ENCODE measurements around the gene PLEKHM2. TPM values are rescaled to one million over a fixed set of nuclear protein-coding genes. Genes with fewer than 3 reads are reported as not detected.

PLEKHM2 gene
- total and polyA plus RNA-seq, 8 donors = 22.9 to 39.6 (median 33.3) TPM

- no peaks in the 10 kb centered on the region for H3K27me3 ChIP-seq
- ATAC-seq = peak; percentile 15 to 54 (median 42)
- H3K27ac ChIP-seq = peak overlapping the region in 2 of 4 donors; percentile 60 to 66
- peak in 4 of 6 donors; percentile 41 to 79 (median 60) for DNase-seq
- FAIRE-seq = no peak
- no peaks in the 10 kb centered on the region for H3K36me3 ChIP-seq
- peak overlapping the region in 2 of 4 donors; percentile 15 to 84 for H3K4me3 ChIP-seq
- no peaks in the 10 kb centered on the region for H3K9me3 ChIP-seq
- peaks cover 0 to 4% (median 0%) of the 10 kb centered on the region in 3 donors for H3K4me1 ChIP-seq
- intact Hi-C loops (cut with DNase I) = no loop called here
- 54 to 64% methylated on average over 21 of the region's 21 CpGs for WGBS, 2 donors
- TF ChIP-seq CTCF (IDR thresholded peaks at IDR 0.05) = no peak
These were observed 72.3 kb downstream of the PLEKHM2 start for GRCh38 chr1:15756143-15757015.

- FAIRE-seq = no peak
These were observed 73.0 kb downstream of the PLEKHM2 start for GRCh38 chr1:15757016-15757543.

GRCh38 chr1:15757575-15758342, 73.6 kb downstream of the PLEKHM2 start:
- 35 to 36% methylated on average over 22 to 24 of the region's 24 CpGs for WGBS, 2 donors

More at GRCh38 chr1:15757016-15757543, 73.0 kb downstream of the PLEKHM2 start:
- no peaks in the 10 kb centered on the region for H3K36me3 ChIP-seq
- H3K4me1 ChIP-seq = peaks cover 0 to 4% (median 0%) of the 10 kb centered on the region in 3 donors
- peak overlapping the region in 2 of 4 donors; percentile 84 to 88 for H3K4me3 ChIP-seq
- no peak for DNase-seq
- H3K27ac ChIP-seq = peak overlapping the region in 3 of 4 donors; percentile 1 to 66 (median 60)
- no peaks in the 10 kb centered on the region for H3K9me3 ChIP-seq
- TF ChIP-seq CTCF (IDR thresholded peaks at IDR 0.05) = no peak
- ATAC-seq = peak in 1 of 4 donors; percentile 4
- 59 to 66% methylated on average over 9 of the region's 9 CpGs for WGBS, 2 donors
- H3K27me3 ChIP-seq = no peaks in the 10 kb centered on the region
- intact Hi-C loops (cut with DNase I) = no loop called here

More at GRCh38 chr1:15757575-15758342, 73.6 kb downstream of the PLEKHM2 start:
- no peak for FAIRE-seq
- ATAC-seq = peak in 3 of 4 donors; percentile 5 to 28 (median 27)
- Histone ChIP-seq H3K27me3 (no peaks in the 10 kb centered on the region), H3K9me3 (no peaks in the 10 kb centered on the region), H3K4me1 (peaks cover 0 to 4% (median 0%) of the 10 kb centered on the region in 3 donors), H3K4me3 (peak overlapping the region; percentile 63 to 88 (median 76)), H3K27ac (peak overlapping the region in 3 of 4 donors; percentile 1 to 60 (median 10)), H3K36me3 (no peaks in the 10 kb centered on the region)
- DNase-seq = peak in 1 of 6 donors; percentile 59
- no peak for TF ChIP-seq CTCF (IDR thresholded peaks at IDR 0.05)
- intact Hi-C loops (cut with DNase I) = no loop called here

Data from pancreas (tissue), 10 donors.